ENCODE results near the gene STARD5. TPM values are rescaled to one million over a fixed set of nuclear protein-coding genes. Genes with fewer than 3 reads are reported as not detected.
A peak's percentile ranks its signal among the peaks of the same experiment; 100 is the strongest.

Gene STARD5
- total RNA-seq, 1 donor from 2014 or later = 28.0 TPM

- H3K36me3 ChIP-seq = no peaks in the 10 kb centered on the region
- intact Hi-C loops (cut with DNase I) = no loop called here
- peaks cover 20% of the 10 kb centered on the region for H3K4me1 ChIP-seq
- no peak overlapping the region for H3K4me3 ChIP-seq
- H3K27ac ChIP-seq = no peak overlapping the region
- no peaks in the 10 kb centered on the region for H3K27me3 ChIP-seq
- no peaks in the 10 kb centered on the region for H3K9me3 ChIP-seq
- no peak for TF ChIP-seq CTCF (IDR thresholded peaks at IDR 0.05)
- TF ChIP-seq POLR2A (IDR thresholded peaks at IDR 0.05) = no peak
- TF ChIP-seq POLR2AphosphoS5 (IDR thresholded peaks at IDR 0.05; ENCODE audit: insufficient read depth in 1 of 2, low read depth in 1 of 2) = no peak
- DNase-seq (ENCODE audit: extremely low spot score in 2 of 2) = peak in 1 of 2 donors; percentile 86
Observed at GRCh38 chr15:81280696-81281455, 43.1 kb downstream of the STARD5 start.

GRCh38 chr15:81279621-81280485 lies 44.1 kb downstream of the STARD5 start:
- H3K9me3 ChIP-seq = no peaks in the 10 kb centered on the region
- H3K27me3 ChIP-seq = no peaks in the 10 kb centered on the region
- H3K4me1 ChIP-seq = peaks cover 22% of the 10 kb centered on the region
- no peak for TF ChIP-seq POLR2AphosphoS5 (IDR thresholded peaks at IDR 0.05; ENCODE audit: insufficient read depth in 1 of 2, low read depth in 1 of 2)
- no peak for TF ChIP-seq CTCF (IDR thresholded peaks at IDR 0.05)
- no peak for TF ChIP-seq POLR2A (IDR thresholded peaks at IDR 0.05)
- intact Hi-C loops (cut with DNase I) = no loop called here
- DNase-seq (ENCODE audit: extremely low spot score in 2 of 2) = peak; percentile 52 to 82
- no peaks in the 10 kb centered on the region for H3K36me3 ChIP-seq
- H3K27ac ChIP-seq = no peak overlapping the region
- no peak overlapping the region for H3K4me3 ChIP-seq

GRCh38 chr15:81278306-81279029 lies 45.5 kb downstream of the STARD5 start:
- H3K4me3 ChIP-seq = no peak overlapping the region
- no peak for TF ChIP-seq POLR2A (IDR thresholded peaks at IDR 0.05)
- TF ChIP-seq CTCF (IDR thresholded peaks at IDR 0.05) = no peak
- no peak for TF ChIP-seq POLR2AphosphoS5 (IDR thresholded peaks at IDR 0.05; ENCODE audit: insufficient read depth in 1 of 2, low read depth in 1 of 2)
- peak; percentile 54 to 72 for DNase-seq (ENCODE audit: extremely low spot score in 2 of 2)
- H3K27me3 ChIP-seq = no peaks in the 10 kb centered on the region
- no peaks in the 10 kb centered on the region for H3K36me3 ChIP-seq
- intact Hi-C loops (cut with DNase I) = no loop called here
- H3K9me3 ChIP-seq = no peaks in the 10 kb centered on the region
- H3K27ac ChIP-seq = no peak overlapping the region
- peaks cover 30% of the 10 kb centered on the region for H3K4me1 ChIP-seq

GRCh38 chr15:81277851-81278250 lies 46.1 kb downstream of the STARD5 start:
- peaks cover 30% of the 10 kb centered on the region for H3K4me1 ChIP-seq
- TF ChIP-seq POLR2AphosphoS5 (IDR thresholded peaks at IDR 0.05; ENCODE audit: insufficient read depth in 1 of 2, low read depth in 1 of 2) (no peak), CTCF (IDR thresholded peaks at IDR 0.05) (no peak), POLR2A (IDR thresholded peaks at IDR 0.05) (no peak)
- no peaks in the 10 kb centered on the region for H3K36me3 ChIP-seq
- H3K4me3 ChIP-seq = no peak overlapping the region
- H3K27ac ChIP-seq = no peak overlapping the region
- no peaks in the 10 kb centered on the region for H3K27me3 ChIP-seq
- H3K9me3 ChIP-seq = no peaks in the 10 kb centered on the region
- intact Hi-C loops (cut with DNase I) = no loop called here
- DNase-seq (ENCODE audit: extremely low spot score in 2 of 2) = no peak
